Caco-2 (cell line): ENCODE results near the gene FBXW9. TPM values are rescaled to one million over a fixed set of nuclear protein-coding genes. Genes with fewer than 3 reads are reported as not detected.
A peak's percentile ranks its signal among the peaks of the same experiment; 100 is the strongest.

Source experiments
- BruUV-seq: library from RNA; stranded (reverse); fragments of 400-500 nt; replicated peaks from 2 replicates; lab custom pipeline; 2021; lab: Mats Ljungman, UMichigan
- CTCF ChIA-PET: fragments of 300-600 bp; sonication (Branson Sonifier 250); formaldehyde crosslinking; loops from one replicate; lab custom pipeline; 2022; ENCODE audit warnings: antibody characterized with exemption; lab: Charles Lee
- POLR2A ChIA-PET: fragments of 300-600 bp; sonication (Branson Sonifier 250); formaldehyde crosslinking; loops from one replicate; lab custom pipeline; 2022; ENCODE audit warnings: antibody characterized with exemption; lab: Charles Lee
- DNase-seq, 2 experiments: peaks; one replicate each; pipeline versions ENCODE4 v3.0.0 to v3.0.0-alpha.2; 2020 to 2022
- H3K27me3 ChIP-seq: replicated peaks from 2 replicates; pipeline ENCODE4 v1.6.0; 2011; ENCODE audit warnings: low read length; ENCODE audit not compliant: control insufficient read depth, insufficient read depth
- H3K36me3 ChIP-seq: 2 replicates; pipeline ENCODE4 v1.5.1; 2011; ENCODE audit warnings: low read length; ENCODE audit not compliant: control insufficient read depth, insufficient read depth
- H3K4me1 ChIP-seq: fragments of 250-450 bp; sonication (Bioruptor Pico); 2 replicates; pipeline ENCODE4 v1.5.1; 2020; ENCODE audit warnings: mild to moderate bottlenecking
- H3K4me3 ChIP-seq: 2 replicates; pipeline ENCODE4 v1.5.1; 2011; ENCODE audit warnings: low read depth, mild to moderate bottlenecking, control low read depth, low read length
- H3K9me3 ChIP-seq: fragments of 250-450 bp; sonication (Bioruptor Pico); 2 replicates; pipeline ENCODE4 v1.5.1; 2020; ENCODE audit warnings: mild to moderate bottlenecking, moderate library complexity
- H3K27ac Mint-ChIP-seq: one replicate; pipeline ENCODE4 v1.8.0; 2022; ENCODE audit warnings: mixed read lengths; ENCODE audit not compliant: unreplicated experiment
- H3K27me3 Mint-ChIP-seq: one replicate; pipeline ENCODE4 v1.8.0; 2022; ENCODE audit warnings: mixed read lengths; ENCODE audit not compliant: insufficient read depth, unreplicated experiment
- H3K36me3 Mint-ChIP-seq: one replicate; pipeline ENCODE4 v1.8.0; 2022; ENCODE audit warnings: mild to moderate bottlenecking, mixed read lengths; ENCODE audit not compliant: insufficient read depth, unreplicated experiment
- H3K4me1 Mint-ChIP-seq: one replicate; pipeline ENCODE4 v1.8.0; 2022; ENCODE audit warnings: low read depth, mixed read lengths; ENCODE audit not compliant: unreplicated experiment
- H3K4me3 Mint-ChIP-seq: one replicate; pipeline ENCODE4 v1.8.0; 2022; ENCODE audit warnings: mild to moderate bottlenecking, moderate library complexity, mixed read lengths; ENCODE audit not compliant: unreplicated experiment
- H3K9me3 Mint-ChIP-seq: one replicate; pipeline ENCODE4 v1.8.0; 2022; ENCODE audit warnings: mixed read lengths; ENCODE audit not compliant: unreplicated experiment
- intact Hi-C: fragments of 100-400 bp; cut with micrococcal nuclease; formaldehyde crosslinking; loops from one replicate; pipeline ENCODE4 v1.10.0; 2022; ENCODE audit not compliant: unreplicated experiment
- total RNA-seq: library from RNA; stranded (reverse); gene quantifications from 2 replicates; pipeline ENCODE4 v1.2.3, GENCODE V29; 2022
- TF ChIP-seq, protein P1 (sequence below), 2 experiments: fragments of 200-600 bp in 1 of 2; IDR thresholded peaks; 1 replicate in 1 of 2; 2 replicates in 1 of 2; pipeline versions ENCODE4 v1.5.1 to v1.8.0; 2011 to 2022; ENCODE audit warnings: antibody characterized with exemption in 1 of 2, control low read depth in 1 of 2, inconsistent platforms in 1 of 2, low read depth in 1 of 2, low read length in 1 of 2, mild to moderate bottlenecking in 1 of 2, moderate library complexity in 1 of 2; ENCODE audit not compliant: insufficient read depth in 1 of 2, severe bottlenecking in 1 of 2, unreplicated experiment in 1 of 2

FBXW9 gene
- total RNA-seq, 1 experiment from 2014 or later, result 8.3 TPM

DNA sequence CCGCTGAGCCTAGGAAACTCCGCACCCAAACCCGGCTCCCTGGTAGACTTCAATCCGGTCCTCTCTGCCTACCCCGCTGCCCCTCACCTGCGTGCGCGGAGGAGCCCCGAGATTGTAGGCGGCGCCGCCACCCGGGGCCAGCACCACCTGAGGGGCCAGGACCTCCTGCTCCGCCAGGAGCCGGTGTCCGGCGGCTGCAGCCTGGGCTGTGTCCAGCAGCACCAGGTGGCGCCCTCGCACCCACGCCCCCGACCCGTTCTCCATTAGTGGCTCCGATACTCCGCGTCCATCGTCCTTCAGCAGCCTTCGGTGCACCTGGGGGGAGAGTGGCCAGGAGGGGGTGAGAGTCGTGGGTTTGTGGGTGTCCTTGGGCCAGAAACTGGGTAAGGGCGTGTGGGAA lies 48.3 kb downstream of the FBXW9 start:
- Histone ChIP-seq H3K36me3 (no peaks in the 10 kb centered on the region), H3K9me3 (no peaks in the 10 kb centered on the region), H3K27me3 (no peaks in the 10 kb centered on the region), H3K4me1 (no peaks in the 10 kb centered on the region), H3K4me3 (no peak overlapping the region)
- Mint-ChIP-seq H3K9me3 (peaks cover 6% of the 10 kb centered on the region), H3K27ac (no peak overlapping the region), H3K36me3 (no peaks in the 10 kb centered on the region), H3K4me1 (no peaks in the 10 kb centered on the region), H3K27me3 (no peaks in the 10 kb centered on the region), H3K4me3 (no peak overlapping the region)
- ChIA-PET POLR2A (no interaction called here), CTCF (no interaction called here)
- DNase-seq, result no peak
- TF ChIP-seq, protein P1, sequence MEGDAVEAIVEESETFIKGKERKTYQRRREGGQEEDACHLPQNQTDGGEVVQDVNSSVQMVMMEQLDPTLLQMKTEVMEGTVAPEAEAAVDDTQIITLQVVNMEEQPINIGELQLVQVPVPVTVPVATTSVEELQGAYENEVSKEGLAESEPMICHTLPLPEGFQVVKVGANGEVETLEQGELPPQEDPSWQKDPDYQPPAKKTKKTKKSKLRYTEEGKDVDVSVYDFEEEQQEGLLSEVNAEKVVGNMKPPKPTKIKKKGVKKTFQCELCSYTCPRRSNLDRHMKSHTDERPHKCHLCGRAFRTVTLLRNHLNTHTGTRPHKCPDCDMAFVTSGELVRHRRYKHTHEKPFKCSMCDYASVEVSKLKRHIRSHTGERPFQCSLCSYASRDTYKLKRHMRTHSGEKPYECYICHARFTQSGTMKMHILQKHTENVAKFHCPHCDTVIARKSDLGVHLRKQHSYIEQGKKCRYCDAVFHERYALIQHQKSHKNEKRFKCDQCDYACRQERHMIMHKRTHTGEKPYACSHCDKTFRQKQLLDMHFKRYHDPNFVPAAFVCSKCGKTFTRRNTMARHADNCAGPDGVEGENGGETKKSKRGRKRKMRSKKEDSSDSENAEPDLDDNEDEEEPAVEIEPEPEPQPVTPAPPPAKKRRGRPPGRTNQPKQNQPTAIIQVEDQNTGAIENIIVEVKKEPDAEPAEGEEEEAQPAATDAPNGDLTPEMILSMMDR (IDR thresholded peaks at IDR 0.05; ENCODE audit: insufficient read depth in 1 of 2, low read depth in 1 of 2, low read length in 1 of 2, severe bottlenecking in 1 of 2, unreplicated experiment in 1 of 2), result no peak
- no TSS peak for BruUV-seq
- intact Hi-C loops, result no loop called here

DNA sequence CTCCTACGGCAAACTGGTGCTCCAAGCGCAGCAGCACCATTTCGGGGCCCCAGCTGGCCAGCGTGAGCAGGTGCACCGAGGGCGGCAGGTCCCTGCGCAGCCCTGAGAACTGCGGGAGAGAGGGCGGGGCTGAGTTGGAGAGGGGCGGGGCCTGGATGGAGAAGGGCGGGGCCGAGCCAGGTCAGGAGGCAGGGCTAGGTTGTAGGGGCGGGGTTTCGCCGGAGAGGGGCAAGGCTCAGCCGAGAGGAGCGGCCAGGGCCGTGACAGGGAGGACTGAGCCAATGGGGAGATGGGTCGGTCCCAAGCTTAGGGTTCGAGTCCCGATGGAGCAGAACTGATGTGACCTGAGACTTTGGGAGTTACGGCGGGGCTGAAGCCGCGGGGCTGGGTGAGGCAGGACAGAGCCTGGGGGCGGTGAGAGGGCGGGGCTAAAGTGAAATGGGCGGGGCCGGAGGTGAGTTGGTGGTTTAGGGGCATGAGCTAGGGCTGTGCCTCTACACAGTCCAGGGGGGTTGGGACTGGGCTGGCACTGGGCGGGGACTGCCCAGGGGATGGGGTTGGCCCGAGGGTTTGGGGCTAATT lies 48.9 kb downstream of the FBXW9 start:
- POLR2A ChIA-PET, result no interaction called here
- BruUV-seq, result no TSS peak
- peak overlapping the region; percentile 17 for H3K27ac Mint-ChIP-seq
- Histone ChIP-seq H3K9me3 (no peaks in the 10 kb centered on the region), H3K4me1 (no peaks in the 10 kb centered on the region), H3K4me3 (no peak overlapping the region), H3K27me3 (no peaks in the 10 kb centered on the region), H3K36me3 (no peaks in the 10 kb centered on the region)
- H3K27me3 Mint-ChIP-seq, result no peaks in the 10 kb centered on the region
- H3K4me3 Mint-ChIP-seq, result no peak overlapping the region
- no peak for DNase-seq
- CTCF ChIA-PET, result no interaction called here
- TF ChIP-seq, protein P1 (IDR thresholded peaks at IDR 0.05; ENCODE audit: insufficient read depth in 1 of 2, low read depth in 1 of 2, low read length in 1 of 2, severe bottlenecking in 1 of 2, unreplicated experiment in 1 of 2), result no peak
- H3K36me3 Mint-ChIP-seq, result no peaks in the 10 kb centered on the region
- intact Hi-C loops, result no loop called here
- peaks cover 6% of the 10 kb centered on the region for H3K9me3 Mint-ChIP-seq
- H3K4me1 Mint-ChIP-seq, result no peaks in the 10 kb centered on the region

DNA sequence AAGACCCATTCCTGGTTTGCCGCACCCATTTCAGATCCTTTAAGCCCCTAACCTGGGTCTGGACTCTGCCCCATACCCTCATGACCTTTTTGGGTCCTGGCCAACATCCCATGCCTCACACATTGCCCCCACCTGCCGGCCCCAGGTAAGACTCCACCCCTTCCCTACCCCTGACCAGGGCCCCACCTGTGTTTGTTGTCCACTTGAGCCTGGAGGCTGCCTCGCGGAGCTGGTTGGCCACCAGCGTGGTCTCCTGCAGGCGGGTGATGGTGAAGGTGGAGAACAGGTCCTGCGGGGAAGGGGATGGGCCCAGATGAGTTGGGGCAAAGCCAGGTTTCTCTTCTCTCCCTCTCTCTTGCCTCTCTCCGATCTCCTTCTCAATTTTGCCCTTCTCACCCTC lies 49.4 kb downstream of the FBXW9 start:
- no peaks in the 10 kb centered on the region for H3K27me3 ChIP-seq
- H3K4me3 ChIP-seq, result no peak overlapping the region
- no peaks in the 10 kb centered on the region for H3K4me1 ChIP-seq
- intact Hi-C loops, result no loop called here
- no peak for DNase-seq
- no peaks in the 10 kb centered on the region for H3K36me3 ChIP-seq
- H3K4me1 Mint-ChIP-seq, result no peaks in the 10 kb centered on the region
- POLR2A ChIA-PET, result no interaction called here
- H3K27me3 Mint-ChIP-seq, result no peaks in the 10 kb centered on the region
- TF ChIP-seq, protein P1 (IDR thresholded peaks at IDR 0.05; ENCODE audit: insufficient read depth in 1 of 2, low read depth in 1 of 2, low read length in 1 of 2, severe bottlenecking in 1 of 2, unreplicated experiment in 1 of 2), result no peak
- no peaks in the 10 kb centered on the region for H3K36me3 Mint-ChIP-seq
- CTCF ChIA-PET, result no interaction called here
- H3K9me3 ChIP-seq, result no peaks in the 10 kb centered on the region
- H3K27ac Mint-ChIP-seq, result peak overlapping the region; percentile 17
- no peak overlapping the region for H3K4me3 Mint-ChIP-seq
- peaks cover 6% of the 10 kb centered on the region for H3K9me3 Mint-ChIP-seq
- no TSS peak for BruUV-seq
